Measurements from ENCODE around the gene PRDM16. TPM values are rescaled to one million over a fixed set of nuclear protein-coding genes. Genes with fewer than 3 reads are reported as not detected.
A peak's percentile ranks its signal among the peaks of the same experiment; 100 is the strongest.

PRDM16 gene
- polyA plus RNA-seq, 1 donor from 2014 or later: 0.21 TPM

DNA sequence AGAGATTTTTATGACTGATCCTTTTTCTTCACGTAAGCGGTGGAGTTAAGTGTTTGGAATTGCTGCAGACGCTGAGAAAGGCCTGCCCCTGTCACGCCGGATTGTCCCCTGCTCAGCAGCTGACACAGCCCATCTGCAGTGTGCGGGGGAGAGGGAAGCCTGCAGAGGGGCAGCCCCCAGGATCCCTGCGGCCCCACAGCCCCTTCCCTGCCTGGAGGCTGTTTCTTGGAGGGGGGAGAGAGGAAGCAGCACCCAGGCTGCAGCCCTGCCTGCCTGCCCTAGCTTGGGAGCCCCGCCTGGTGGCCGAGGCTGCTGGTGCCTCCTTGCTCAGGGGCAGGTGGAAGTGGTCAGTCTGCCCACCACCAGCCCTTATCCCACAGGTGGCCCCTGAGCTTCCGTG, 50.7 kb downstream of the PRDM16 start:
- Histone ChIP-seq H3K36me3 (ENCODE audit: insufficient read depth, low read length) (no peaks in the 10 kb centered on the region), H3K4me2 (ENCODE audit: low read length) (no peak overlapping the region), H3K9me3 (ENCODE audit: low read length) (no peaks in the 10 kb centered on the region), H3K4me3 (ENCODE audit: low read length) (no peak overlapping the region), H3K27me3 (ENCODE audit: insufficient read depth, low read depth, low read length) (no peaks in the 10 kb centered on the region), H3K9me2 (ENCODE audit: insufficient read depth, low read length) (no peaks in the 10 kb centered on the region), H4K20me1 (ENCODE audit: insufficient read depth) (no peaks in the 10 kb centered on the region), H2AFZ (ENCODE audit: low read depth, low read length) (no peak overlapping the region), H3F3A (ENCODE audit: insufficient read depth, low read length, poor library complexity, severe bottlenecking) (no peaks in the 10 kb centered on the region), H3K9ac (ENCODE audit: low read length) (peak overlapping the region; percentile 47), H3K79me2 (replicated peaks; ENCODE audit: insufficient read depth, low read length) (peaks cover 65% of the 10 kb centered on the region), H3K27ac (ENCODE audit: low read length) (peak overlapping the region; percentile 25)
- TF ChIP-seq, protein P1, sequence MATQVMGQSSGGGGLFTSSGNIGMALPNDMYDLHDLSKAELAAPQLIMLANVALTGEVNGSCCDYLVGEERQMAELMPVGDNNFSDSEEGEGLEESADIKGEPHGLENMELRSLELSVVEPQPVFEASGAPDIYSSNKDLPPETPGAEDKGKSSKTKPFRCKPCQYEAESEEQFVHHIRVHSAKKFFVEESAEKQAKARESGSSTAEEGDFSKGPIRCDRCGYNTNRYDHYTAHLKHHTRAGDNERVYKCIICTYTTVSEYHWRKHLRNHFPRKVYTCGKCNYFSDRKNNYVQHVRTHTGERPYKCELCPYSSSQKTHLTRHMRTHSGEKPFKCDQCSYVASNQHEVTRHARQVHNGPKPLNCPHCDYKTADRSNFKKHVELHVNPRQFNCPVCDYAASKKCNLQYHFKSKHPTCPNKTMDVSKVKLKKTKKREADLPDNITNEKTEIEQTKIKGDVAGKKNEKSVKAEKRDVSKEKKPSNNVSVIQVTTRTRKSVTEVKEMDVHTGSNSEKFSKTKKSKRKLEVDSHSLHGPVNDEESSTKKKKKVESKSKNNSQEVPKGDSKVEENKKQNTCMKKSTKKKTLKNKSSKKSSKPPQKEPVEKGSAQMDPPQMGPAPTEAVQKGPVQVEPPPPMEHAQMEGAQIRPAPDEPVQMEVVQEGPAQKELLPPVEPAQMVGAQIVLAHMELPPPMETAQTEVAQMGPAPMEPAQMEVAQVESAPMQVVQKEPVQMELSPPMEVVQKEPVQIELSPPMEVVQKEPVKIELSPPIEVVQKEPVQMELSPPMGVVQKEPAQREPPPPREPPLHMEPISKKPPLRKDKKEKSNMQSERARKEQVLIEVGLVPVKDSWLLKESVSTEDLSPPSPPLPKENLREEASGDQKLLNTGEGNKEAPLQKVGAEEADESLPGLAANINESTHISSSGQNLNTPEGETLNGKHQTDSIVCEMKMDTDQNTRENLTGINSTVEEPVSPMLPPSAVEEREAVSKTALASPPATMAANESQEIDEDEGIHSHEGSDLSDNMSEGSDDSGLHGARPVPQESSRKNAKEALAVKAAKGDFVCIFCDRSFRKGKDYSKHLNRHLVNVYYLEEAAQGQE (IDR thresholded peaks at IDR 0.05; ENCODE audit: borderline replicate concordance): no peak
- TF ChIP-seq, protein P2, sequence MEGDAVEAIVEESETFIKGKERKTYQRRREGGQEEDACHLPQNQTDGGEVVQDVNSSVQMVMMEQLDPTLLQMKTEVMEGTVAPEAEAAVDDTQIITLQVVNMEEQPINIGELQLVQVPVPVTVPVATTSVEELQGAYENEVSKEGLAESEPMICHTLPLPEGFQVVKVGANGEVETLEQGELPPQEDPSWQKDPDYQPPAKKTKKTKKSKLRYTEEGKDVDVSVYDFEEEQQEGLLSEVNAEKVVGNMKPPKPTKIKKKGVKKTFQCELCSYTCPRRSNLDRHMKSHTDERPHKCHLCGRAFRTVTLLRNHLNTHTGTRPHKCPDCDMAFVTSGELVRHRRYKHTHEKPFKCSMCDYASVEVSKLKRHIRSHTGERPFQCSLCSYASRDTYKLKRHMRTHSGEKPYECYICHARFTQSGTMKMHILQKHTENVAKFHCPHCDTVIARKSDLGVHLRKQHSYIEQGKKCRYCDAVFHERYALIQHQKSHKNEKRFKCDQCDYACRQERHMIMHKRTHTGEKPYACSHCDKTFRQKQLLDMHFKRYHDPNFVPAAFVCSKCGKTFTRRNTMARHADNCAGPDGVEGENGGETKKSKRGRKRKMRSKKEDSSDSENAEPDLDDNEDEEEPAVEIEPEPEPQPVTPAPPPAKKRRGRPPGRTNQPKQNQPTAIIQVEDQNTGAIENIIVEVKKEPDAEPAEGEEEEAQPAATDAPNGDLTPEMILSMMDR (IDR thresholded peaks at IDR 0.05; ENCODE audit: poor library complexity, severe bottlenecking): peak; percentile 40
- TF ChIP-seq TAF1 (IDR thresholded peaks at IDR 0.05; ENCODE audit: low read depth) (no peak), EP300 (conservative IDR thresholded peaks at IDR 0.05; ENCODE audit: poor library complexity, severe bottlenecking) (no peak), EZH2 (IDR thresholded peaks at IDR 0.05; ENCODE audit: borderline replicate concordance, insufficient read depth, low read length, poor library complexity, severe bottlenecking) (no peak), SMC3 (conservative IDR thresholded peaks at IDR 0.05; ENCODE audit: poor library complexity) (peak; percentile 4), MXI1 (conservative IDR thresholded peaks at IDR 0.05; ENCODE audit: poor library complexity, severe bottlenecking) (no peak), POLR2AphosphoS5 (IDR thresholded peaks at IDR 0.05) (peak; percentile 23), RAD21 (conservative IDR thresholded peaks at IDR 0.05) (no peak)

DNA sequence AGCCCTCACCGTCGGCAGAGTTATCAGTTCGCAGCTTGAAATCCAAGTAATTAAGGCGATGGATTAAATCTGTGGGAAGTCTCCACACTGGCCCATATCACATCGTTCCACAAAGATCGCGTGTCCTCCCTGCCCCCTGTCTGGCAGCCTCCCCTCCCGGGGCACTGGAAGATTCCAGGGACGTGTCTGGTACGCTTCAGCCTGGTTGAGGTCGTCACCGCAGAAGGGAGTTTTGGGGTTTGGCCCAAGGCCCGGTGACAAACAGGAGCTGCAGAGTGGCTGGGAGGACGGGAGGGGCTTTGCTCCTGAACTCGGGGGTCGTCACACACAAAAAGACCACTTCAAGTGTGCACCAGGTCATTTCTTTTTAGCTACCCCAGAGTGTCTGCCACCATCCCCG, 51.1 kb downstream of the PRDM16 start:
- H3K36me3 ChIP-seq (ENCODE audit: insufficient read depth, low read length): no peaks in the 10 kb centered on the region
- H4K20me1 ChIP-seq (ENCODE audit: insufficient read depth): no peaks in the 10 kb centered on the region

More for the DNA sequence above, 51.1 kb downstream of the PRDM16 start:
- Histone ChIP-seq H3K9me2 (ENCODE audit: insufficient read depth, low read length) (no peaks in the 10 kb centered on the region), H3F3A (ENCODE audit: insufficient read depth, low read length, poor library complexity, severe bottlenecking) (no peaks in the 10 kb centered on the region), H3K4me2 (ENCODE audit: low read length) (no peak overlapping the region), H3K4me3 (ENCODE audit: low read length) (no peak overlapping the region), H3K27me3 (ENCODE audit: insufficient read depth, low read depth, low read length) (no peaks in the 10 kb centered on the region), H3K9ac (ENCODE audit: low read length) (peak overlapping the region; percentile 47), H3K9me3 (ENCODE audit: low read length) (no peaks in the 10 kb centered on the region), H2AFZ (ENCODE audit: low read depth, low read length) (no peak overlapping the region), H3K27ac (ENCODE audit: low read length) (no peak overlapping the region), H3K79me2 (replicated peaks; ENCODE audit: insufficient read depth, low read length) (peaks cover 68% of the 10 kb centered on the region)
- no peak for TF ChIP-seq EZH2 (IDR thresholded peaks at IDR 0.05; ENCODE audit: borderline replicate concordance, insufficient read depth, low read length, poor library complexity, severe bottlenecking)
- TF ChIP-seq TAF1 (IDR thresholded peaks at IDR 0.05; ENCODE audit: low read depth): no peak
- TF ChIP-seq RAD21 (conservative IDR thresholded peaks at IDR 0.05): no peak
- no peak for TF ChIP-seq MXI1 (conservative IDR thresholded peaks at IDR 0.05; ENCODE audit: poor library complexity, severe bottlenecking)
- TF ChIP-seq EP300 (conservative IDR thresholded peaks at IDR 0.05; ENCODE audit: poor library complexity, severe bottlenecking): no peak
- TF ChIP-seq, protein P1 (IDR thresholded peaks at IDR 0.05; ENCODE audit: borderline replicate concordance): no peak

All from neural cell (in vitro differentiated cells).